Suprapubic skin (tissue), 4 donors: Measurements from ENCODE around the gene CLPX.

ENCODE experiments used
- CTCF ChIP-seq, 2 donors: fragments of 200-600 bp in 1 of 2; fragments of 450-650 bp in 1 of 2; sonication (generic) in 1 of 2; IDR thresholded peaks; one replicate each; pipeline ENCODE4 v1.5.1; 2016 to 2019; ENCODE audit warnings: antibody characterized with exemption in 2 of 2, mild to moderate bottlenecking in 1 of 2, moderate library complexity in 1 of 2
- EP300 ChIP-seq: sonication (generic); formaldehyde crosslinking; IDR thresholded peaks from one replicate; pipeline ENCODE4 v1.6.1; 2017; ENCODE audit warnings: antibody characterized with exemption
- POLR2A ChIP-seq, 2 donors: fragments of 450-650 bp; IDR thresholded peaks; one replicate each; pipeline ENCODE4 v1.6.1; 2017; ENCODE audit warnings: antibody characterized with exemption in 2 of 2, mild to moderate bottlenecking in 2 of 2, moderate library complexity in 2 of 2
- POLR2AphosphoS5 ChIP-seq, 3 donors: sonication (generic); formaldehyde crosslinking; IDR thresholded peaks; one replicate each; pipeline ENCODE4 v1.6.1; 2017; ENCODE audit warnings: antibody characterized with exemption in 3 of 3

GRCh38 chr15:65165875-65166274 is 19.3 kb downstream of the CLPX start:
- TF ChIP-seq POLR2AphosphoS5 (IDR thresholded peaks at IDR 0.05) (no peak), CTCF (IDR thresholded peaks at IDR 0.05) (no peak), EP300 (no peak), POLR2A (IDR thresholded peaks at IDR 0.05) (no peak)
